H1 (cell line): ENCODE measurements around the gene PNLDC1. TPM values are rescaled to one million over a fixed set of nuclear protein-coding genes. Genes with fewer than 3 reads are reported as not detected.

Experiments
- CTCF ChIA-PET: fragments of 300-600 bp; sonication (Branson Sonifier 250); formaldehyde crosslinking; loops from one replicate; lab custom pipeline; 2021; ENCODE audit not compliant: partially characterized antibody; lab: Charles Lee
- POLR2A ChIA-PET: fragments of 300-600 bp; sonication (Branson Sonifier 250); formaldehyde crosslinking; loops from one replicate; lab custom pipeline; 2021; ENCODE audit warnings: inconsistent platforms; ENCODE audit not compliant: partially characterized antibody; lab: Charles Lee
- DNase-seq, 2 experiments: peaks; one replicate each; pipeline versions ENCODE4 v3.0.0 to v3.0.0-alpha.2; 2010 to 2022; ENCODE audit warnings: low spot score in 2 of 2, low read depth in 1 of 2, mixed read lengths in 1 of 2
- FAIRE-seq: peaks from 2 replicates; lab custom pipeline; 2011; peaks lifted over from hg19 to GRCh38; lab: Jason Lieb, UNC
- H2AFZ ChIP-seq: 2 replicates; pipeline ENCODE4 v1.8.1; 2012; ENCODE audit warnings: low read length, inconsistent platforms
- H2AK5ac ChIP-seq: 2 replicates; pipeline ENCODE4 v1.6.1; 2013; ENCODE audit warnings: low read depth, low read length
- H2BK120ac ChIP-seq: replicated peaks from 2 replicates; pipeline ENCODE3; 2013; ENCODE audit warnings: low read depth, low read length, inconsistent platforms
- H2BK12ac ChIP-seq: 2 replicates; pipeline ENCODE4 v1.6.1; 2013; ENCODE audit warnings: low read depth, low read length
- H2BK15ac ChIP-seq: 2 replicates; pipeline ENCODE4 v1.6.1; 2013; ENCODE audit warnings: low read length
- H2BK20ac ChIP-seq: 2 replicates; pipeline ENCODE4 v1.6.1; 2013; ENCODE audit warnings: low read length
- H2BK5ac ChIP-seq: 2 replicates; pipeline ENCODE4 v1.6.1; 2013; ENCODE audit warnings: low read depth, low read length
- H3K14ac ChIP-seq: 2 replicates; pipeline ENCODE4 v1.6.1; 2013; ENCODE audit warnings: inconsistent platforms; ENCODE audit not compliant: insufficient read length
- H3K18ac ChIP-seq: 2 replicates; pipeline ENCODE4 v1.6.1; 2013; ENCODE audit warnings: low read length; ENCODE audit errors: extremely low read depth
- H3K23ac ChIP-seq: 2 replicates; pipeline ENCODE4 v1.6.1; 2013; ENCODE audit warnings: inconsistent platforms; ENCODE audit not compliant: insufficient read length
- H3K23me2 ChIP-seq: 2 replicates; pipeline ENCODE4 v1.6.1; 2013; ENCODE audit warnings: low read depth, low read length
- H3K27ac ChIP-seq: 2 replicates; pipeline ENCODE4 v1.6.1; 2011; ENCODE audit warnings: low read depth, low read length, inconsistent platforms
- H3K27me3 ChIP-seq, 4 experiments: replicated peaks in 1 of 4; 1 replicate in 1 of 4; 2 replicates in 3 of 4; pipeline versions ENCODE4 v1.6.1 to v1.8.1; 2011 to 2013; ENCODE audit warnings: low read length in 3 of 4, mild to moderate bottlenecking in 3 of 4, inconsistent platforms in 2 of 4, mixed read lengths in 2 of 4, moderate library complexity in 1 of 4; ENCODE audit not compliant: control insufficient read depth in 3 of 4, insufficient read depth in 3 of 4; ENCODE audit errors: extremely low read depth in 1 of 4
- H3K36me3 ChIP-seq, 4 experiments: 2 replicates each; pipeline versions ENCODE4 v1.6.1 to v1.8.1; 2011 to 2013; ENCODE audit warnings: mild to moderate bottlenecking in 4 of 4, low read length in 3 of 4, moderate library complexity in 2 of 4, control low read depth in 1 of 4, inconsistent platforms in 1 of 4; ENCODE audit not compliant: insufficient read depth in 4 of 4, control insufficient read depth in 2 of 4
- H3K4ac ChIP-seq: replicated peaks from 2 replicates; pipeline ENCODE3; 2013; ENCODE audit warnings: low read length, low read depth, mixed read lengths, inconsistent platforms; ENCODE audit not compliant: insufficient read length
- H3K4me1 ChIP-seq, 4 experiments: replicated peaks in 1 of 4; 1 replicate in 1 of 4; 2 replicates in 3 of 4; pipeline versions ENCODE4 v1.6.1 to v1.8.1; 2011 to 2013; ENCODE audit warnings: low read length in 3 of 4, inconsistent platforms in 2 of 4, mixed read lengths in 1 of 4; ENCODE audit not compliant: insufficient read depth in 4 of 4, control insufficient read depth in 3 of 4
- H3K4me2 ChIP-seq, 2 experiments: 2 replicates each; pipeline versions ENCODE4 v1.6.1 to v1.8.1; 2011 to 2013; ENCODE audit warnings: low read depth in 2 of 2, low read length in 2 of 2, control low read depth in 1 of 2, inconsistent platforms in 1 of 2, mild to moderate bottlenecking in 1 of 2; ENCODE audit not compliant: insufficient read depth in 1 of 2
- H3K4me3 ChIP-seq, 4 experiments: fragments of 200-600, 300-600 bp in 1 of 4; sonication (generic), shearing (Covaris generic), sonication (Bioruptor Twin) in 1 of 4; 2 replicates each; pipeline versions ENCODE4 v1.5.1 to v1.8.1; 2011 to 2016; ENCODE audit warnings: low read length in 4 of 4, low read depth in 3 of 4, control low read depth in 2 of 4, inconsistent platforms in 2 of 4, mild to moderate bottlenecking in 2 of 4, mixed read lengths in 1 of 4, moderate library complexity in 1 of 4; ENCODE audit not compliant: insufficient read depth in 2 of 4; ENCODE audit errors: extremely low read depth in 1 of 4
- H3K56ac ChIP-seq: replicated peaks from 2 replicates; pipeline ENCODE3; 2013; ENCODE audit warnings: low read depth, mild to moderate bottlenecking, mixed read lengths, low read length, inconsistent platforms; ENCODE audit not compliant: insufficient read length
- H3K79me1 ChIP-seq: 2 replicates; pipeline ENCODE4 v1.6.1; 2013; ENCODE audit warnings: low read depth, low read length, control low read depth
- H3K79me2 ChIP-seq, 2 experiments: 2 replicates each; pipeline versions ENCODE4 v1.6.1 to v1.8.1; 2012 to 2013; ENCODE audit warnings: low read length in 2 of 2, mild to moderate bottlenecking in 2 of 2, inconsistent platforms in 1 of 2; ENCODE audit not compliant: insufficient read depth in 2 of 2, control insufficient read depth in 1 of 2
- H3K9ac ChIP-seq, 4 experiments: replicated peaks in 1 of 4; 1 replicate in 1 of 4; 2 replicates in 3 of 4; pipeline versions ENCODE4 v1.6.1 to v1.8.1; 2011 to 2013; ENCODE audit warnings: low read depth in 3 of 4, low read length in 3 of 4, control low read depth in 2 of 4, mild to moderate bottlenecking in 2 of 4, moderate library complexity in 2 of 4, inconsistent platforms in 1 of 4; ENCODE audit errors: extremely low read depth in 1 of 4
- H3K9me3 ChIP-seq, 2 experiments: 2 replicates each; pipeline versions ENCODE4 v1.6.1 to v1.8.1; 2012 to 2013; ENCODE audit warnings: mild to moderate bottlenecking in 2 of 2, moderate library complexity in 2 of 2, control low read depth in 1 of 2, inconsistent platforms in 1 of 2, low read depth in 1 of 2, low read length in 1 of 2, mixed read lengths in 1 of 2; ENCODE audit not compliant: insufficient read depth in 2 of 2
- H4K20me1 ChIP-seq, 2 experiments: replicated peaks in 1 of 2; 2 replicates each; pipeline versions ENCODE3 to v1.8.1; 2011 to 2013; ENCODE audit warnings: inconsistent platforms in 2 of 2, low read length in 2 of 2, mild to moderate bottlenecking in 1 of 2; ENCODE audit not compliant: insufficient read depth in 2 of 2, control insufficient read depth in 1 of 2
- H4K5ac ChIP-seq: 2 replicates; pipeline ENCODE4 v1.6.1; 2013; ENCODE audit warnings: low read length, low read depth, mixed read lengths, inconsistent platforms; ENCODE audit not compliant: insufficient read length
- H4K8ac ChIP-seq: 2 replicates; pipeline ENCODE4 v1.8.0; 2013; ENCODE audit warnings: mild to moderate bottlenecking, moderate library complexity, low read length, inconsistent platforms; ENCODE audit not compliant: insufficient read depth; ENCODE audit errors: extremely low read depth
- H4K91ac ChIP-seq: replicated peaks from 2 replicates; pipeline ENCODE3; 2013; ENCODE audit warnings: low read length, mixed read lengths, inconsistent platforms; ENCODE audit not compliant: insufficient read length
- TEAD4 ChIP-seq: IDR thresholded peaks from 2 replicates; pipeline ENCODE4 v1.6.1; 2012; ENCODE audit warnings: low read depth, low read length, inconsistent platforms, mixed read lengths
- WGBS, 2 experiments: shearing (Covaris generic) in 1 of 2; methylation state at CpG; one replicate each; pipeline versions ENCODE4 v1.1.6 to v1.1.7; 2013 to 2015; ENCODE audit warnings: low lambda C conversion rate in 2 of 2, mixed read lengths in 2 of 2, inconsistent platforms in 1 of 2, low coverage in 1 of 2, missing lambda C conversion rate in 1 of 2; ENCODE audit not compliant: insufficient replicate concordance in 2 of 2, insufficient coverage in 1 of 2, insufficient read length in 1 of 2; ENCODE audit errors: extremely low coverage in 1 of 2, missing lambda C conversion rate in 1 of 2; 5-methylcytosine and 5-hydroxymethylcytosine counted together
- polyA plus RNA-seq, 7 experiments: library from polyadenylated mRNA; depleted of rRNA in 3 of 7; stranded (reverse) in 5 of 7; unstranded in 2 of 7; fragments of >200 nt in 5 of 7; fragments of 200-250 nt in 2 of 7; gene quantifications; 1 replicate in 5 of 7; 2 replicates in 1 of 7; 4 replicates in 1 of 7; pipeline versions ENCODE4 v1.2.1 to v1.2.3, GENCODE V29; 2011 to 2013; ENCODE audit warnings: missing spikeins in 2 of 7, mixed read lengths in 2 of 7
- total RNA-seq: library from RNA; stranded (reverse); fragmentation: NEBNext Ultra II Directional; extraction: Animal tissue kit (Norgen Biotek cat#: 25700); gene quantifications from 2 replicates; pipeline ENCODE4 v1.2.1, GENCODE V29; 2021

The PNLDC1 gene
- total and polyA plus RNA-seq, 2 of the 8 experiments (the other 6 are each of a cell fraction or from before 2014, with no cell fraction given): 0.15 to 0.34 TPM

GRCh38 chr6:159813781-159814180, 13.7 kb downstream of the PNLDC1 start:
- peaks cover 0 to 4% (median 0%) of the 10 kb centered on the region in 4 experiments; a peak in 1 of 7 replicates for H3K4me1 ChIP-seq
- no peaks in the 10 kb centered on the region; a peak in 1 of 4 replicates for H3K79me2 ChIP-seq
- WGBS, 2 experiments: 90% methylated on average over 5 of the region's 9 CpGs; no CpG with 5 or more reads in 1 of the 2 experiments
- H4K5ac ChIP-seq: no peak overlapping the region
- no peak overlapping the region; the same call in 1 of the 2 replicates for H2AFZ ChIP-seq
- H4K91ac ChIP-seq: no peak overlapping the region
- H3K23ac ChIP-seq: no peak overlapping the region
- no peaks in the 10 kb centered on the region for H3K36me3 ChIP-seq
- no peak overlapping the region for H3K9ac ChIP-seq
- no peak overlapping the region for H2BK20ac ChIP-seq
- ChIA-PET CTCF (interaction anchor here (0.7 to 1.4 kb wide), 3 partner anchors 9 to 684 kb away, joined by 3 read pairs; no protein-coding TSS in a partner anchor), POLR2A (interaction anchor here (1.2 to 3.8 kb wide), 2 partner anchors 23 to 31 kb away, joined by 3 to 16 read pairs; partner anchors contain the start of genes MRPL18 and TCP1)
- no peak overlapping the region for H3K4me3 ChIP-seq
- no peak overlapping the region for H2BK15ac ChIP-seq
- no peak overlapping the region for H3K4me2 ChIP-seq
- no peak overlapping the region for H4K8ac ChIP-seq
- H2AK5ac ChIP-seq: no peak overlapping the region
- no peak overlapping the region for H2BK5ac ChIP-seq
- no peak overlapping the region for H3K14ac ChIP-seq
- no peaks in the 10 kb centered on the region for H3K23me2 ChIP-seq
- H2BK12ac ChIP-seq: no peak overlapping the region
- H3K79me1 ChIP-seq: no peaks in the 10 kb centered on the region
- no peaks in the 10 kb centered on the region for H3K9me3 ChIP-seq
- no peak overlapping the region for H3K4ac ChIP-seq
- H3K18ac ChIP-seq: no peak overlapping the region
- H2BK120ac ChIP-seq: no peak overlapping the region
- no peak overlapping the region for H3K27ac ChIP-seq
- no peaks in the 10 kb centered on the region for H3K27me3 ChIP-seq
- H4K20me1 ChIP-seq: no peaks in the 10 kb centered on the region
- FAIRE-seq (no peak), DNase-seq (no peak)
- H3K56ac ChIP-seq: no peak overlapping the region
- no peak for TF ChIP-seq TEAD4
